ENCODE results near the gene ZMIZ1.

ZMIZ1 gene

GRCh38 chr10:79356104-79356503, 287.3 kb downstream of the ZMIZ1 start:
- Histone ChIP-seq H3K4me1 (ENCODE audit: control insufficient read depth in 1 of 2, insufficient read depth in 1 of 2, low read depth in 1 of 2, low read length in 1 of 2) (peaks cover 63 to 76% of the 10 kb centered on the region in 2 experiments), H3K36me3 (peaks cover 46% of the 10 kb centered on the region), H3K4me3 (ENCODE audit: low read depth in 1 of 2, low read length in 1 of 2) (peak overlapping the region in 1 of 2 experiments; percentile 29), H3K9me3 (no peaks in the 10 kb centered on the region), H3K27me3 (no peaks in the 10 kb centered on the region), H3K27ac (peak overlapping the region; percentile 82)
- no peak for TF ChIP-seq CTCF (IDR thresholded peaks at IDR 0.05)

GRCh38 chr10:79357180-79357579, 288.4 kb downstream of the ZMIZ1 start:
- Histone ChIP-seq H3K27me3 (no peaks in the 10 kb centered on the region), H3K36me3 (peaks cover 36% of the 10 kb centered on the region), H3K27ac (peak overlapping the region; percentile 82), H3K9me3 (no peaks in the 10 kb centered on the region), H3K4me3 (ENCODE audit: low read depth in 1 of 2, low read length in 1 of 2) (no peak overlapping the region), H3K4me1 (ENCODE audit: control insufficient read depth in 1 of 2, insufficient read depth in 1 of 2, low read depth in 1 of 2, low read length in 1 of 2) (peaks cover 56 to 66% of the 10 kb centered on the region in 2 experiments)
- TF ChIP-seq CTCF (IDR thresholded peaks at IDR 0.05) = no peak

GRCh38 chr10:79358811-79359210, 290.0 kb downstream of the ZMIZ1 start:
- no peaks in the 10 kb centered on the region for H3K27me3 ChIP-seq
- TF ChIP-seq CTCF (IDR thresholded peaks at IDR 0.05) = no peak
- peaks cover 19% of the 10 kb centered on the region for H3K36me3 ChIP-seq
- no peak overlapping the region for H3K4me3 ChIP-seq (ENCODE audit: low read depth in 1 of 2, low read length in 1 of 2)
- H3K4me1 ChIP-seq (ENCODE audit: control insufficient read depth in 1 of 2, insufficient read depth in 1 of 2, low read depth in 1 of 2, low read length in 1 of 2) = peaks cover 40 to 50% of the 10 kb centered on the region in 2 experiments
- peak overlapping the region; percentile 76 for H3K27ac ChIP-seq
- no peaks in the 10 kb centered on the region for H3K9me3 ChIP-seq

- Histone ChIP-seq H3K36me3 (peaks cover 8% of the 10 kb centered on the region), H3K27ac (peak overlapping the region; percentile 76), H3K4me3 (ENCODE audit: low read depth in 1 of 2, low read length in 1 of 2) (peak overlapping the region; percentile 3 to 26), H3K9me3 (no peaks in the 10 kb centered on the region), H3K4me1 (ENCODE audit: control insufficient read depth in 1 of 2, insufficient read depth in 1 of 2, low read depth in 1 of 2, low read length in 1 of 2) (peaks cover 32 to 38% of the 10 kb centered on the region in 2 experiments), H3K27me3 (no peaks in the 10 kb centered on the region)
- no peak for TF ChIP-seq CTCF (IDR thresholded peaks at IDR 0.05)
These were observed 291.2 kb downstream of the ZMIZ1 start for GRCh38 chr10:79359816-79360498.

- H3K36me3 ChIP-seq = peaks cover under 1% of the 10 kb centered on the region
- H3K27me3 ChIP-seq = no peaks in the 10 kb centered on the region
- H3K4me1 ChIP-seq (ENCODE audit: control insufficient read depth in 1 of 2, insufficient read depth in 1 of 2, low read depth in 1 of 2, low read length in 1 of 2) = peaks cover 27 to 31% of the 10 kb centered on the region in 2 experiments
- no peaks in the 10 kb centered on the region for H3K9me3 ChIP-seq
- H3K27ac ChIP-seq = peak overlapping the region; percentile 76
- TF ChIP-seq CTCF (IDR thresholded peaks at IDR 0.05) = no peak
- H3K4me3 ChIP-seq (ENCODE audit: low read depth in 1 of 2, low read length in 1 of 2) = no peak overlapping the region
These were observed 292.0 kb downstream of the ZMIZ1 start for GRCh38 chr10:79360499-79361342.

Data from neutrophil (primary cell).